H4 (cell line): Measurements from ENCODE around the gene PRIM2. TPM values are rescaled to one million over a fixed set of nuclear protein-coding genes. Genes with fewer than 3 reads are reported as not detected.
"Not testable (repeated sequence)": the region's sequence is repeated elsewhere in the genome, so short reads cannot be mapped to it uniquely, and the experiment has no call there.

Source experiments
- DNase-seq: peaks from one replicate; pipeline ENCODE4 v3.0.0-alpha.2; 2015; ENCODE audit warnings: low spot score
- total RNA-seq: library from RNA; depleted of rRNA; stranded (reverse); fragments of >200 nt; shearing (Covaris generic); gene quantifications from 2 replicates; pipeline ENCODE4 v1.2.3, GENCODE V29; 2014

The PRIM2 gene
- total RNA-seq, 1 experiment from 2014 or later, result 57.3 TPM

GRCh38 chr6:57308755-57309154, 8.7 kb upstream of the PRIM2 start:
- DNase-seq, result not testable (repeated sequence)

- not testable (repeated sequence) for DNase-seq
Observed at GRCh38 chr6:57310095-57310816, 7.2 kb upstream of the PRIM2 start.

- DNase-seq, result no peak
Observed at GRCh38 chr6:57310817-57311157, 6.6 kb upstream of the PRIM2 start.

GRCh38 chr6:57311300-57312003, 6.0 kb upstream of the PRIM2 start:
- DNase-seq, result not testable (repeated sequence)

- no peak for DNase-seq
Observed at GRCh38 chr6:57312004-57312345, 5.5 kb upstream of the PRIM2 start.

- DNase-seq, result no peak
Observed at GRCh38 chr6:57313009-57313408, 4.4 kb upstream of the PRIM2 start.

- DNase-seq, result peak; percentile 98
Observed at GRCh38 chr6:57313711-57314471, 3.5 kb upstream of the PRIM2 start.

- no peak for DNase-seq
Observed at GRCh38 chr6:57315111-57315510, 2.3 kb upstream of the PRIM2 start.

- DNase-seq, result no peak
Observed at GRCh38 chr6:57315851-57316250, 1.6 kb upstream of the PRIM2 start.

- peak; percentile 94 for DNase-seq
Observed at GRCh38 chr6:57316581-57317059, 810 bp upstream of the PRIM2 start.

GRCh38 chr6:57324538-57324937, 7.1 kb downstream of the PRIM2 start:
- DNase-seq, result no peak

- DNase-seq, result no peak
Observed at GRCh38 chr6:57327311-57327710, 9.9 kb downstream of the PRIM2 start.

GRCh38 chr6:57328074-57328473, 10.6 kb downstream of the PRIM2 start:
- DNase-seq, result no peak

GRCh38 chr6:57329933-57330332, 12.5 kb downstream of the PRIM2 start:
- DNase-seq, result no peak

GRCh38 chr6:57342148-57342669, 24.8 kb downstream of the PRIM2 start:
- DNase-seq, result no peak

GRCh38 chr6:57343342-57343741, 25.9 kb downstream of the PRIM2 start:
- not testable (repeated sequence) for DNase-seq

GRCh38 chr6:57346715-57347114, 29.3 kb downstream of the PRIM2 start:
- DNase-seq, result not testable (repeated sequence)

- DNase-seq, result not testable (repeated sequence)
Observed at GRCh38 chr6:57347597-57347996, 30.2 kb downstream of the PRIM2 start.

GRCh38 chr6:57350443-57350842, 33.0 kb downstream of the PRIM2 start:
- DNase-seq, result not testable (repeated sequence)

GRCh38 chr6:57352596-57352995, 35.2 kb downstream of the PRIM2 start:
- not testable (repeated sequence) for DNase-seq

GRCh38 chr6:57358319-57358718, 40.9 kb downstream of the PRIM2 start:
- DNase-seq, result not testable (repeated sequence)

- DNase-seq, result not testable (repeated sequence)
Observed at GRCh38 chr6:57359766-57360165, 42.3 kb downstream of the PRIM2 start.
